GM12892 (cell line): Measurements from ENCODE around the gene CDK7.

Experiments used
- POLR2A ChIP-seq: IDR thresholded peaks from 2 replicates; pipeline ENCODE4 v1.6.1; 2011; ENCODE audit warnings: low read depth, low read length, control low read depth
- POLR2AphosphoS5 ChIP-seq: IDR thresholded peaks from 2 replicates; pipeline ENCODE4 v1.6.1; 2011; ENCODE audit warnings: low read depth, low read length, control low read depth

- TF ChIP-seq POLR2AphosphoS5 (no peak), POLR2A (no peak)
Measured at GRCh38 chr5:69308046-69308553, 73.4 kb downstream of the CDK7 start.
